Measurements from ENCODE around the gene SORCS2.

- no peak for TF ChIP-seq POLR2A (IDR thresholded peaks at IDR 0.05)
- TF ChIP-seq, protein P1, sequence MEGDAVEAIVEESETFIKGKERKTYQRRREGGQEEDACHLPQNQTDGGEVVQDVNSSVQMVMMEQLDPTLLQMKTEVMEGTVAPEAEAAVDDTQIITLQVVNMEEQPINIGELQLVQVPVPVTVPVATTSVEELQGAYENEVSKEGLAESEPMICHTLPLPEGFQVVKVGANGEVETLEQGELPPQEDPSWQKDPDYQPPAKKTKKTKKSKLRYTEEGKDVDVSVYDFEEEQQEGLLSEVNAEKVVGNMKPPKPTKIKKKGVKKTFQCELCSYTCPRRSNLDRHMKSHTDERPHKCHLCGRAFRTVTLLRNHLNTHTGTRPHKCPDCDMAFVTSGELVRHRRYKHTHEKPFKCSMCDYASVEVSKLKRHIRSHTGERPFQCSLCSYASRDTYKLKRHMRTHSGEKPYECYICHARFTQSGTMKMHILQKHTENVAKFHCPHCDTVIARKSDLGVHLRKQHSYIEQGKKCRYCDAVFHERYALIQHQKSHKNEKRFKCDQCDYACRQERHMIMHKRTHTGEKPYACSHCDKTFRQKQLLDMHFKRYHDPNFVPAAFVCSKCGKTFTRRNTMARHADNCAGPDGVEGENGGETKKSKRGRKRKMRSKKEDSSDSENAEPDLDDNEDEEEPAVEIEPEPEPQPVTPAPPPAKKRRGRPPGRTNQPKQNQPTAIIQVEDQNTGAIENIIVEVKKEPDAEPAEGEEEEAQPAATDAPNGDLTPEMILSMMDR (IDR thresholded peaks at IDR 0.05), result no peak
- no peak for TF ChIP-seq POLR2AphosphoS5 (IDR thresholded peaks at IDR 0.05)
Measured at GRCh38 chr4:7387925-7388324, 195.6 kb downstream of the SORCS2 start.
